ENCODE data around the gene MFAP5.
"Not testable (repeated sequence)": the region's sequence is repeated elsewhere in the genome, so short reads cannot be mapped to it uniquely, and the experiment has no call there.

MFAP5 gene

DNA sequence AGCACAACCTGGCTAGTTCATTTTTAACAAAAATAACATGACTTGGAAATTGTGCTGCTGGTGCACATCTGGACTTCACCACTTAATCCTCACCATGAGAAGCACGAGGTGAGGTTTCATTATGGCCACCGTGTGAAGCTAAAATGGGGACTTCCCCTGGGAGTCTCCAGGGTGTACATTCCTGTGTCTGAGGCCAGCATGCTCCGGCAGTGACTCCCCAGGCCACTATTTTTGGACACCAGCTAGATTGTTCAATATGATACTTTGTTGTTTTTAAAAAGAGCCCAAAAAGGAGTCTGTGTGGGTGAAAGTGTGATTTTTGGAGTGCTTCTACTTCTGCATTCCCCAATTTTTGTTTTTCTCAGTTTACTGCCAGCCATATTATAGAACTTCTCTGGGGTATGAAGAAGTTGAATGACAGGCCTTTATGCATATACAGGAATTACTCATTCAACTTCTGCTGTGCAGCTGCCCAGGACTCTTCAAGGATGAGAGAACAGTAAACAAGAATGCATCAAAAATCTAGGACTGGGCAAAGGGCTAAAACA lies 33.1 kb downstream of the MFAP5 start:
- no peak for DNase-seq (ENCODE audit: low read depth in 2 of 2)

DNA sequence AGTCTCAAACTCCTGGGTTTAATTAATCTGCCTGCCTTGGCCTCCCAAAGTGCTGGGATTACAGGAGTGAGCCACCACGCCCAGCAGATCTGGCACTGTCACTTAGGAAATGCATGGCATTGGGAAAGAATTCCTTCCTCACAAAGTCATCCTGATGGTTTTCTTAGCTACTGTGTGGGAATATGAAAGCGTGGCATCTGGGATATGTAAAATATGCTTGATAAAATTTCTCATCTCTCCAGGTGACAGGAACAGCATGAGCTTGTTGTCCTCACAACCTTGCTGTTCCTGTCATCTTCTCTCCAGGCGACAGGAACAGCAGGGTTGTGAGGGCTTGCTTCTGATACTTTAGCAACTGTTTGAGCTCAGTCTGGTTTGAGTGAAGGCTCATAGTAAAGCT lies 33.9 kb downstream of the MFAP5 start:
- no peak for DNase-seq (ENCODE audit: low read depth in 2 of 2)

DNA sequence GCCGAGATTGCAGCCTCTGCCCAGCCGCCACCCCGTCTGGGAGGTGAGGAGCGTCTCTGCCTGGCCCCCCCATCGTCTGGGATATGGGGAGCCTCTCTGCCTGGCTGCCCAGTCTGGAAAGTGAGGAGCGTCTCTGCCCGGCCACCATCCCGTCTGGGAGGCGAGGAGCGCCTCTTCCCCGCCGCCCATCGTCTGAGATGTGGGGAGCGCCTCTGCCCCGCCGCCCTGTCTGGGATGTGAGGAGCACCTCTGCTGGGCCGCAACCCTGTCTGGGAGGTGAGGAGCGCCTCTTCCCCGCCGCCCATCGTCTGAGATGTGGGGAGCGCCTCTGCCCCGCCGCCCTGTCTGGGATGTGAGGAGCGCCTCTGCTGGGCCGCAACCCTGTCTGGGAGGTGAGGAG lies 37.9 kb downstream of the MFAP5 start:
- DNase-seq (ENCODE audit: low read depth in 2 of 2): not testable (repeated sequence)

DNA sequence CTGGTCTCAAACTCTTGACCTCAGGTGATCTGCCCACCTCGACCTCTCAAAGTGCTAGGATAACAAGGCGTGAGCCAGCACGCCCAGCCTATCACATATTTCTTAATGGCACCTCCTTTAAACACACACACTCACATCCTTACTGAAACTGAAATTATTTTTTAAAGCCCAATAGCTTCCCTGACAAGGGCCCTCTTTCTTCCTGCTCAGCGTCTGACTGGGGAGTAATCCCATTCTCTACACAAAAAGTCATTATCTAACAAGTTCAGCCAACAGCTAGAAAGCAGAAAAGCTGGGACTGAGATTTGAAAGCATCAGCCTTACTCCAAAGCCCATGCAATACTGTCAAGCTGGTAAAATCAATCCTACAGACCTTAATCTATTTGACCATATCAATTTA lies 40.0 kb downstream of the MFAP5 start:
- DNase-seq (ENCODE audit: low read depth in 2 of 2): no peak

DNA sequence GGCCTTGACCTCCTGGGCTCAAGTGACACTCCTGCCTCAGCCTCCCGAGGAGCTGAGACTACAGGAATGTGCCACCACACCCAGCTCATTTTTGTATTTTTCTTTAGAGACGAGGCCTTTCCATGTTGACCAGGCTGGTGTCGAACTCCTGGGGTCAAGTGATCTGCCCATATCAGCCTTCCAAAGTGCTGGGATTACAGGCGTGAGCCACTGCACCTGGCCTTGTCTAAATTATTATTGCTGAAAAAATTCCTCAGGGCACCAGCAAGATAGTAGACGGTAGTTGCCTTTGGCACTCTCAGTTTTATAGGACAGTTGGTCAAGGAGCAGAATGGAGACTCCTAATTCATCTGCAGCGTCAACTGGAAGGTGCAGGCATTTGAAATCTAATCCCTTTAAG lies 47.4 kb downstream of the MFAP5 start:
- DNase-seq (ENCODE audit: low read depth in 2 of 2): no peak

DNA sequence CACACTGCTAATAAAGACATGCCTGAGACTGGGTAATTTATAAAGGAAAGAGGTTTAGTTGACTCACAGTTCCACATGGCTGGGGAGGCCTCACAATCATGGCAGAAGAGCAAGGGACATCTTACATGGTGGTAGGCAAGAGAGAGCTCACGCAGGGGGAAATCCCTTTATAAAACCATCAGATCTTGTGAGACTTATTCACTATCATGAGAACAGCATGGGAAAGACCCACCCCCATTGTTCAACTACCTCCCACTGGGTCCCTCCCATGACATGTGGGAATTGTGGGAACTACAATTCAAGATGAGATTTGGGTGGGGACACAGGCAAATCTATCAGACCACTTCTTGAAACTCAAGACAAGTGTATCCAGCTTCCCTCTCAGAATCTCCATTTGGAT lies 48.7 kb downstream of the MFAP5 start:
- DNase-seq (ENCODE audit: low read depth in 2 of 2): not testable (repeated sequence)

DNA sequence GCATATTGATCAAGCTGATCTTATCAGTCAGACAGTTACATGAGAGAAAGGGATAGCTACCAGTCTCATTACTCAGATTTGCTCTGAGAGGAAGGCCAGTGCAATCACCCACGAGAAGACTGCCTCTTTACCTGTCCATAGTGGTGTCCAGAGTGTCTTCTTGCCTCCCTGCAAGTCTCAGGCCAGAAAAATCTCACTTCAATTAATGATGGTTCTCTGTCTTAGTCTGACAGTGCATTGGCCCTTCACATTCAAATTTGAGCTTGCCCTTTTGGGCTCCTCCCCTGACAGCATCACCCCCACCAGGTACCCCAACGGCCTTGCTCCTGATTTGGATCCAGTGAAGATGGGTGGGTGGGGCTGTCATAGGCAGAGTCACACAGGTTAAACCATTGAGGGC lies 50.0 kb downstream of the MFAP5 start, which contains the start of gene AICDA:
AICDA (minus strand) TSS at position 231 of the 400 bp plus-strand sequence; CDS start at position 139, 92 bp downstream.
- DNase-seq (ENCODE audit: low read depth in 2 of 2): no peak

DNA sequence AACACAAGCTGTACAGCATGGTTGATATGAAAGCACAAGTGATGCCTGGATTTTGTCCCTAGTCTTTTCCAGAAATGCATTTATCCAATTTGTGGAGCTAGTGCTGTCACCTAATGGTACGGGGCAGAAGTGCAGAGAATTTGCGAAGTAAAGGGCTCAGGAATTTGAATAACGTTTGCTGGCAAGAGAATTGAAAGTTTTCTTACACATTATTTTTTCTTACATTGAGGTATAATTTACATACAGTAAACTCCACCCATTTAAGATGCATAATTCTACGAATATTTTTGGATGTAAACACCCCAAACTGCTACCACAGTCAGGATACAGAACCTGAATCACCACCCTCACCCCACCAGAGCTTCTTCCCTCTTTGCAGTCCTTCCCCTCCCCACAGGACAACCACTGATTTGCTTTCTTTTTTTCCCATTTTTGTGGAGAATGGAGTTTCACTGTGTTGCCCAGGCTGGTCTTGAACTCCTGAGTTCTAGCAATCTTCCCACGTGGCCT lies 53.5 kb downstream of the MFAP5 start:
- no peak for DNase-seq (ENCODE audit: low read depth in 2 of 2)

DNA sequence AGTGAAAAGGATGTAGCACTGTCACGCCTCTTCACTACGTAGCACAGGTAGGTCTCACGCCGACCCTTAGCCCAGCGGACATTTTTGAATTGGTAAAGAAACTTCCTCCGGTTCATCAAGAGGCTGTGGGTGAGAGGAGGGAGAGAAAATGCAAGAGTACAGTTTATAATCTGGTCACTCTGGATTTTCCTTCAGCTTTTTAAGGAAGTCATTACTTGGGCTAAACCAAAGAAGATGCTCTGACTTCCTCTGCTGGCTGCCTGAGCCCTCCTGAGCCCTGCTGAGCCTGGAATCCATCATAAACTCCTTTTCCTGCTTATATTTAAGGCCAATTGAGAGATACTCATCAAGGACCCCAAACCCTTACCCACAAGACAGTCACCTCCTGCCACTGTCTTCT lies 55.7 kb downstream of the MFAP5 start:
- DNase-seq (ENCODE audit: low read depth in 2 of 2): no peak

DNA sequence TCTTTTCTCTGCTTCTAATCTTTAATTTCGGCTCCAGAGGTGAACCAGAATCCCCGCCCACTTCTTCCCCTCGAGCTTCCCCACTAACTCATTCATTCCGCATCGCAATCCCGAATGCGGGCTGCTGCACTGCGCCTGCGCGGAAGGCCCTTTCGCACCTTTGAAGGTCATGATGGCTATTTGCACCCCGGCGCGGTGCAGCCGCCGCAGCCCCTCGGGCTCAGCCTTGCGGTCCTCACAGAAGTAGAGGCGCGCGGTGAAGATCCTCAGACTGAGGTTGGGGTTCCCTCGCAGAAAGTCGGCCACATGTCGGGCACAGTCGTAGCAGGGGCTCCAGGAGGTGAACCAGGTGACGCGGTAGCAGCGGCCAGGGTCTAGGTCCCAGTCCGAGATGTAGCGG lies 57.6 kb downstream of the MFAP5 start:
- DNase-seq (ENCODE audit: low read depth in 2 of 2): no peak

DNA sequence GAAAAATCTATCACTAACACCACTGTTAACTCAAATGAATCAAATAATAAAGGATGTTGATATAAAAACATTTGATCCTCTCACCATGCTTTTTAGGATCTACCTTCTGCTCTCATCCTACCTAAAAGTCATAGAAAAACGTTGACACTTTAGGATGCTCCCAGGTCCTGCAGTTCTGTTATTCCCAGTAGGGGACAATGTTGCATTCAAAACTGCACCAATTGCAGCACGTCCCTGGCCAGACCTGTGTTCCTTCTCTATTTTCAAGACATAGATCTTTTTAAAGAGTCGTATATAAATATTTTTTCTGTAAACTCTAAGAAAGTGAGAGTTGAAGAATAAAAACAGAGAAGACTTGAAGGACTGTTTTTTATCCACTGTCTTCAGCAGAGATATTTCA lies 58.8 kb downstream of the MFAP5 start:
- no peak for DNase-seq (ENCODE audit: low read depth in 2 of 2)

DNA sequence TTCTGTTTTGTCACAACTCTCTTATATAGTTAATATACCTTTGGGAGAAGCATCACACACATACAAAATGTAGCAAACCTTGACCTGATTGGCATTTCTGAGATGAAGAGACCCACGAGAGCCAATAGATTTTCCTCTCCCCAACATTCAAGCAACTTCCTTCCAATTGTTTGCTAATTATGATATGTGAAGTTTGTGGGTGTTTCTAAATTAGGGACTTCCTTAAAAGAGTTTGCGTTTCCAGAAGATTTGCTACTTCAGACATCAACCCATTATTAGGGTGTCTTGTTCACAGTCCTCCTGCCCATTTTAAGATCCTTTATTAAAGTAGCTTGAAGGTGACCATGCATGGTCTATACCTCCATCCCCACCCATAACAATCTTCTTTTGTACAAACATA lies 59.3 kb downstream of the MFAP5 start:
- DNase-seq (ENCODE audit: low read depth in 2 of 2): no peak

DNA sequence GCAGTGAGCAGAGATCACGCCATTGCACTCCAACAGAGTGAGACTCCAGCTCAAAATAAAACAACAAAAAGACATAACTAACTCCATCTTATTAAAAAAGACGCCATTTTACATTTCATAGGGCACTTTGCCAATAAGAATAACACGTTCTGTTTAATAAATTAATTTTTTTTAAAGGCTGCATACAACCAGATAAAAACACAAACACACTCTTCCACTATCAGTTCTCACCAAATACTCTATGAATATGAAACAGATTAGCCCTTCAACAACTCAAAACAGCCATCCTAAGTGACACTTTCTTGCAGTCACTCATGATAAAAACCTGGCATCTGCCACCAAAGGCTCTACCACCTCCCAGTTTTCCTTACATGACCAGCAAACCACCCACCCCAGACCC lies 66.1 kb downstream of the MFAP5 start:
- DNase-seq (ENCODE audit: low read depth in 2 of 2): no peak

All from activated CD8-positive, alpha-beta memory T cell treated with anti-CD3 and anti-CD28 coated beads for 4 hours (primary cell).